NCI-H226 (cell line): ENCODE results near the gene TMEM214.
"Not testable (repeated sequence)": the region's sequence is repeated elsewhere in the genome, so short reads cannot be mapped to it uniquely, and the experiment has no call there.

Experiments used
- DNase-seq: peaks from one replicate; pipeline ENCODE4 v3.0.0-alpha.2; 2015

TMEM214 gene

GRCh38 chr2:27071277-27071989, 38.7 kb downstream of the TMEM214 start, which contains the start of gene OST4:
TSS of gene OST4 (minus strand) at chr2:27071654.
- peak; percentile 93 for DNase-seq

GRCh38 chr2:27071990-27072830, 39.4 kb downstream of the TMEM214 start:
- DNase-seq: no peak

- no peak for DNase-seq
Observed at GRCh38 chr2:27072920-27073319, 40.2 kb downstream of the TMEM214 start.

GRCh38 chr2:27073782-27074181, 41.0 kb downstream of the TMEM214 start:
- no peak for DNase-seq

- DNase-seq: no peak
Observed at GRCh38 chr2:27074738-27075565, 42.2 kb downstream of the TMEM214 start.

GRCh38 chr2:27075566-27075871, 42.8 kb downstream of the TMEM214 start:
- DNase-seq: not testable (repeated sequence)

GRCh38 chr2:27076323-27076722, 43.6 kb downstream of the TMEM214 start:
- no peak for DNase-seq

- no peak for DNase-seq
Observed at GRCh38 chr2:27077231-27077630, 44.5 kb downstream of the TMEM214 start.

- no peak for DNase-seq
Observed at GRCh38 chr2:27078267-27079194, 45.8 kb downstream of the TMEM214 start, which contains the start of gene EMILIN1. TSS of gene EMILIN1 (plus strand) at chr2:27078615. CDS start at chr2:27079066, 451 bp downstream.

- DNase-seq: no peak
Observed at GRCh38 chr2:27079233-27080139, 46.7 kb downstream of the TMEM214 start.

- DNase-seq: no peak
Observed at GRCh38 chr2:27080140-27080469, 47.3 kb downstream of the TMEM214 start.

- DNase-seq: no peak
Observed at GRCh38 chr2:27080603-27080936, 47.8 kb downstream of the TMEM214 start.

GRCh38 chr2:27081984-27082772, 49.4 kb downstream of the TMEM214 start:
- no peak for DNase-seq

- DNase-seq: no peak
Observed at GRCh38 chr2:27082773-27083409, 50.1 kb downstream of the TMEM214 start.

GRCh38 chr2:27083410-27084296, 50.9 kb downstream of the TMEM214 start:
- DNase-seq: no peak

GRCh38 chr2:27084297-27085061, 51.7 kb downstream of the TMEM214 start:
- no peak for DNase-seq

- no peak for DNase-seq
Observed at GRCh38 chr2:27085062-27085672, 52.4 kb downstream of the TMEM214 start.

GRCh38 chr2:27085673-27086089, 52.9 kb downstream of the TMEM214 start:
- no peak for DNase-seq
